Gastrocnemius medialis (tissue), 4 donors: ENCODE measurements around the gene CPTP. TPM values are rescaled to one million over a fixed set of nuclear protein-coding genes. Genes with fewer than 3 reads are reported as not detected.

ENCODE experiments used
- ATAC-seq, 2 donors: fragments of 150-250 bp; one replicate each; pipeline ENCODE4 v1.9.1; 2016
- DNase-seq, 2 donors: peaks; one replicate each; pipeline ENCODE4 v3.0.0-alpha.2; 2019
- H3K27ac ChIP-seq, 4 donors: fragments of 200-600 bp; sonication (generic); 1 replicate in 1 of 4; 2 replicates in 3 of 4; pipeline ENCODE4 v1.5.1; 2016 to 2018; ENCODE audit warnings: mild to moderate bottlenecking in 2 of 4, moderate library complexity in 1 of 4
- H3K27me3 ChIP-seq, 3 donors: fragments of 200-600 bp; sonication (generic) in 2 of 3; 1 replicate in 1 of 3; 2 replicates in 2 of 3; pipeline versions ENCODE4 v1.5.1 to v1.6.0; 2016 to 2019; ENCODE audit warnings: mild to moderate bottlenecking in 1 of 3, moderate library complexity in 1 of 3
- H3K36me3 ChIP-seq, 2 donors: fragments of 200-600 bp; sonication (generic) in 1 of 2; one replicate each; pipeline ENCODE4 v1.5.1; 2017 to 2018
- H3K4me1 ChIP-seq, 2 donors: fragments of 200-600 bp; sonication (generic) in 1 of 2; one replicate each; pipeline ENCODE4 v1.5.1; 2016 to 2017; ENCODE audit warnings: mild to moderate bottlenecking in 2 of 2
- H3K4me3 ChIP-seq, 4 donors: fragments of 200-600 bp; sonication (generic) in 3 of 4; 1 replicate in 1 of 4; 2 replicates in 3 of 4; pipeline ENCODE4 v1.5.1; 2016 to 2019; ENCODE audit warnings: mild to moderate bottlenecking in 2 of 4
- H3K9me3 ChIP-seq, 3 donors: fragments of 200-600 bp; sonication (generic) in 2 of 3; 1 replicate in 1 of 3; 2 replicates in 2 of 3; pipeline ENCODE4 v1.5.1; 2016 to 2019
- CTCF ChIP-seq, 5 experiments: fragments of 450-650 bp in 3 of 5; fragments of 200-600 bp in 2 of 5; sonication (generic) in 2 of 5; IDR thresholded peaks in 4 of 5; conservative IDR thresholded peaks in 1 of 5; 1 replicate in 4 of 5; 2 replicates in 1 of 5; pipeline ENCODE4 v1.5.1; 2016 to 2019; ENCODE audit warnings: antibody characterized with exemption in 5 of 5, mild to moderate bottlenecking in 3 of 5, moderate library complexity in 3 of 5
- POLR2A ChIP-seq, 2 donors: fragments of 450-650 bp; IDR thresholded peaks; one replicate each; pipeline ENCODE4 v1.6.1; 2017; ENCODE audit warnings: antibody characterized with exemption in 2 of 2, mild to moderate bottlenecking in 2 of 2, moderate library complexity in 2 of 2
- in situ Hi-C, 4 donors: fragments of 200-750 bp; cut with MboI; loops; one replicate each; pipeline versions ENCODE4 v1.15.0 to v1.8.0; 2017; ENCODE audit warnings: low sequenced_read_pairs in 4 of 4
- intact Hi-C: fragments of 100-400 bp; cut with DNase I; formaldehyde crosslinking; loops from one replicate; pipeline ENCODE4 v1.15.1; 2023; ENCODE audit warnings: low total_unique reads
- microRNA-seq, 2 donors: library from miRNA; unstranded; fragments of <30 nt; microRNA quantifications; one replicate each; pipeline ENCODE4, GENCODE V29; 2016; ENCODE audit warnings: borderline replicate concordance in 2 of 2
- total RNA-seq, 4 donors: library from RNA; depleted of rRNA; stranded (reverse); fragments of >200 nt; gene quantifications; one replicate each; pipeline versions ENCODE4 v1.1.0 to v1.2.3, GENCODE V29; 2016

Gene CPTP
- total RNA-seq, 4 donors from 2014 or later, result 22.7 to 64.9 (median 34.0) TPM

- peaks cover 28 to 38% of the 10 kb centered on the region in 2 donors for H3K4me1 ChIP-seq
- in situ Hi-C loops (no loop called here), intact Hi-C loops (loop anchor here (10.0 kb wide), 1 partner anchor 130 kb away; no protein-coding TSS in a partner anchor)
- peaks cover 0 to 11% of the 10 kb centered on the region in 2 donors for H3K36me3 ChIP-seq
- TF ChIP-seq CTCF (IDR thresholded peaks at IDR 0.05 in 4 of 5, conservative IDR thresholded peaks at IDR 0.05 in 1 of 5) (no peak), POLR2A (IDR thresholded peaks at IDR 0.05) (no peak)
- H3K4me3 ChIP-seq, result peak overlapping the region; percentile 80 to 95 (median 94)
- no peaks in the 10 kb centered on the region for H3K27me3 ChIP-seq
- no peaks in the 10 kb centered on the region for H3K9me3 ChIP-seq
- DNase-seq (peak in 1 of 2 donors; percentile 37), ATAC-seq (peak in 1 of 2 donors; percentile 6)
- H3K27ac ChIP-seq, result peak overlapping the region; percentile 83 to 96 (median 94)
Measured at GRCh38 chr1:1374589-1374928, 50.0 kb downstream of the CPTP start.

- TF ChIP-seq CTCF (IDR thresholded peaks at IDR 0.05 in 4 of 5, conservative IDR thresholded peaks at IDR 0.05 in 1 of 5), result peak; percentile 23 to 37 (median 30)
- peak; percentile 67 to 79 for TF ChIP-seq POLR2A (IDR thresholded peaks at IDR 0.05)
- peak within 1 kb of the TSS; percentile 83 to 96 (median 94) for H3K27ac ChIP-seq
- no peaks in the 10 kb centered on the region for H3K9me3 ChIP-seq
- in situ Hi-C loops, result no loop called here
- peak; percentile 95 to 97 for ATAC-seq
- peaks cover 28 to 38% of the 10 kb centered on the region in 2 donors for H3K4me1 ChIP-seq
- DNase-seq, result peak; percentile 99
- peaks cover 0 to 11% of the 10 kb centered on the region in 2 donors for H3K36me3 ChIP-seq
- H3K27me3 ChIP-seq, result no peaks in the 10 kb centered on the region
- intact Hi-C loops, result loop anchor here (1.0 to 10.0 kb wide), 7 partner anchors 24 to 259 kb away; partner anchors contain the start of genes C1orf159, CCNL2, DVL1 and MRPL20
- H3K4me3 ChIP-seq, result peak within 1 kb of the TSS; percentile 80 to 95 (median 94)
Measured at GRCh38 chr1:1374929-1375662, 50.5 kb downstream of the CPTP start, which contains the start of gene AURKAIP1. AURKAIP1 (minus strand) TSS chr1:1375207; CDS start chr1:1374756, 451 bp downstream.

GRCh38 chr1:1376551-1377226, 52.1 kb downstream of the CPTP start:
- Histone ChIP-seq H3K9me3 (no peaks in the 10 kb centered on the region), H3K27ac (peak overlapping the region in 1 of 4 donors; percentile 96), H3K4me3 (no peak overlapping the region), H3K4me1 (peaks cover 26 to 36% of the 10 kb centered on the region in 2 donors), H3K36me3 (peaks cover 0 to 11% of the 10 kb centered on the region in 2 donors), H3K27me3 (no peaks in the 10 kb centered on the region)
- intact Hi-C loops, result loop anchor here (5.0 to 10.0 kb wide), 2 partner anchors 104 to 128 kb away; partner anchors contain the start of gene UBE2J2
- TF ChIP-seq POLR2A (IDR thresholded peaks at IDR 0.05) (no peak), CTCF (IDR thresholded peaks at IDR 0.05 in 4 of 5, conservative IDR thresholded peaks at IDR 0.05 in 1 of 5) (no peak)
- ATAC-seq (no peak), DNase-seq (no peak)
- in situ Hi-C loops, result no loop called here

GRCh38 chr1:1377540-1378205, 53.1 kb downstream of the CPTP start:
- ATAC-seq (no peak), DNase-seq (no peak)
- Histone ChIP-seq H3K4me1 (peaks cover 19 to 33% of the 10 kb centered on the region in 2 donors), H3K4me3 (no peak overlapping the region), H3K27ac (no peak overlapping the region), H3K9me3 (no peaks in the 10 kb centered on the region), H3K27me3 (no peaks in the 10 kb centered on the region), H3K36me3 (peaks cover 0 to 11% of the 10 kb centered on the region in 2 donors)
- in situ Hi-C loops (no loop called here), intact Hi-C loops (loop anchor here (5.0 to 10.0 kb wide), 2 partner anchors 105 to 127 kb away; partner anchors contain the start of gene UBE2J2)
- TF ChIP-seq POLR2A (IDR thresholded peaks at IDR 0.05) (no peak), CTCF (IDR thresholded peaks at IDR 0.05 in 4 of 5, conservative IDR thresholded peaks at IDR 0.05 in 1 of 5) (no peak)

Small RNA genes within 50 kb of the gene (microRNA-seq; reads per million reads assigned to microRNA genes)
- gene MIR6726, result 0 to 1.7 reads per million in 2 donors
- gene MIR6727, result 0 to 1.2 reads per million in 2 donors
- 0 reads per million in 2 donors for gene MIR6808

Other genes with a start within 250 kb of the CPTP start
- 1 to 10 TPM; 2.8 to 6.4 (median 5.3) TPM for gene C1orf159, start 208.7 kb upstream of the CPTP start, total RNA-seq
- under 1 TPM in 2 of 4 donors, not detected in 2; 0.13 to 0.16 TPM for gene TTLL10, start 150.9 kb upstream of the CPTP start, total RNA-seq
- gene TNFRSF18, start 118.2 kb upstream of the CPTP start, total RNA-seq, result not detected
- gene TNFRSF4, start 110.6 kb upstream of the CPTP start, total RNA-seq, result 1 to 10 TPM in 1 of 4 donors, under 1 TPM in 2, not detected in 1; 0.42 to 2.1 (median 0.46) TPM
- 10 to 100 TPM; 51.0 to 94.2 (median 79.4) TPM for gene SDF4, start 92.8 kb upstream of the CPTP start, total RNA-seq
- 10 to 100 TPM in 3 of 4 donors, 1 to 10 TPM in 1; 8.5 to 32.8 (median 20.6) TPM for gene B3GALT6, start 92.6 kb upstream of the CPTP start, total RNA-seq
- gene C1QTNF12, start 78.1 kb upstream of the CPTP start, total RNA-seq, result 1 to 10 TPM in 1 of 4 donors, not detected in 3; 2.7 TPM
- 10 to 100 TPM; 31.3 to 42.3 (median 38.3) TPM for gene UBE2J2, start 50.9 kb upstream of the CPTP start, total RNA-seq
- under 1 TPM in 3 of 4 donors, not detected in 1; 0.19 to 0.91 (median 0.66) TPM for gene SCNN1D, start 44.4 kb upstream of the CPTP start, total RNA-seq
- gene ACAP3, start 16.9 kb upstream of the CPTP start, total RNA-seq, result 10 to 100 TPM; 18.4 to 31.9 (median 25.8) TPM
- gene PUSL1, start 16.2 kb upstream of the CPTP start, total RNA-seq, result 10 to 100 TPM in 2 of 4 donors, 1 to 10 TPM in 2; 6.2 to 13.1 (median 9.5) TPM
- 10 to 100 TPM; 74.0 to 94.4 (median 84.7) TPM for gene INTS11, start 142 bp upstream of the CPTP start, total RNA-seq
- gene TAS1R3, start 6.5 kb downstream of the CPTP start, total RNA-seq, result under 1 TPM in 2 of 4 donors, not detected in 2; 0.20 to 0.44 TPM
- gene DVL1, start 24.6 kb downstream of the CPTP start, total RNA-seq, result 100 to 1,000 TPM; 196 to 311 (median 258) TPM
- 10 to 100 TPM; 13.9 to 41.9 (median 34.2) TPM for gene MXRA8, start 33.8 kb downstream of the CPTP start, total RNA-seq
- 100 to 1,000 TPM; 165 to 450 (median 234) TPM for gene AURKAIP1, start 50.4 kb downstream of the CPTP start, total RNA-seq
- 10 to 100 TPM; 35.0 to 91.1 (median 43.7) TPM for gene CCNL2, start 74.5 kb downstream of the CPTP start, total RNA-seq
- gene MRPL20, start 82.5 kb downstream of the CPTP start, total RNA-seq, result 100 to 1,000 TPM; 167 to 260 (median 203) TPM
- gene ANKRD65, start 96.5 kb downstream of the CPTP start, total RNA-seq, result 1 to 10 TPM in 3 of 4 donors, under 1 TPM in 1; 0.16 to 1.8 (median 1.3) TPM
- 1 to 10 TPM; 2.1 to 8.3 (median 6.0) TPM for gene VWA1, start 110.9 kb downstream of the CPTP start, total RNA-seq
- gene ATAD3C, start 124.9 kb downstream of the CPTP start, total RNA-seq, result under 1 TPM in 1 of 4 donors, not detected in 3; 0.07 TPM
- 1 to 10 TPM; 3.5 to 7.1 (median 5.9) TPM for gene ATAD3B, start 147.0 kb downstream of the CPTP start, total RNA-seq
- gene ATAD3A, start 187.4 kb downstream of the CPTP start, total RNA-seq, result 10 to 100 TPM; 22.9 to 47.9 (median 35.6) TPM
- 1 to 10 TPM in 3 of 4 donors, not detected in 1; 1.1 to 2.0 (median 1.9) TPM for gene TMEM240, start 215.8 kb downstream of the CPTP start, total RNA-seq